Measurements from ENCODE around the gene RIPPLY1.

RIPPLY1 gene

DNA sequence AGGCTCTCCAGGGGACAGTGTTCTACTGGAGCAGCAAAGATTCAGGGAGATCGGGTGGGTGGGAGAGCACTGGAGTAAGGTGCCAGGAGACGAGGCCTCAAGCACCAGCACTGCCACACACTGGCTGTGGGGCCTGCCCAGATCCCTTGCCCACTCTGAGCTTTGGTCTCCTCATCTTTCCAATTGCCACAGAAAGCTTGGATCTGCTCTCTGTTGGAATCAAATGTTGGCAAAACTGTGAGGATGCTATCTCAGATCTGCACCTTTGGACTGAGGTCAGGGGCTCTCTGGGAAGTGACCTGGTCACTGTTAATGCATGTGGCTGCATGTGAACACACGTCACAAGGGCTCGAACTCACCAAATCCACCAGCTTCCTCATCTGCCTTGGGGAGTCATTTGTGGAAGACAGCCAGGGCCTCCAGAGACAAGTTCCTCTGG lies 1.3 kb downstream of the RIPPLY1 start:
- H3K36me3 ChIP-seq (ENCODE audit: insufficient read depth, low read length) = no peaks in the 10 kb centered on the region
- no peaks in the 10 kb centered on the region for H4K20me1 ChIP-seq (ENCODE audit: insufficient read depth, low read length)
- no peak overlapping the region for H3K4me2 ChIP-seq (ENCODE audit: insufficient read depth, low read length)
- H3K9me3 ChIP-seq (ENCODE audit: insufficient read depth, low read length, severe bottlenecking) = no peaks in the 10 kb centered on the region
- no peaks in the 10 kb centered on the region for H3K27me3 ChIP-seq (ENCODE audit: insufficient read depth, low read length, poor library complexity)
- H3K27ac ChIP-seq (ENCODE audit: low read length) = no peak overlapping the region
- no peak overlapping the region for H3K4me3 ChIP-seq (ENCODE audit: low read depth in 1 of 2, low read length in 2 of 2)
- H2AFZ ChIP-seq (ENCODE audit: low read depth, low read length) = no peak overlapping the region
- H3K9ac ChIP-seq (ENCODE audit: low read depth, low read length) = no peak overlapping the region
- ATAC-seq (ENCODE audit: insufficient read depth, low read depth) = no peak
- no peak for DNase-seq
- H3K4me1 ChIP-seq (ENCODE audit: insufficient read depth, low read length) = no peaks in the 10 kb centered on the region
- no peaks in the 10 kb centered on the region for H3K79me2 ChIP-seq (ENCODE audit: insufficient read depth, low read length)
- TF ChIP-seq, protein P1, sequence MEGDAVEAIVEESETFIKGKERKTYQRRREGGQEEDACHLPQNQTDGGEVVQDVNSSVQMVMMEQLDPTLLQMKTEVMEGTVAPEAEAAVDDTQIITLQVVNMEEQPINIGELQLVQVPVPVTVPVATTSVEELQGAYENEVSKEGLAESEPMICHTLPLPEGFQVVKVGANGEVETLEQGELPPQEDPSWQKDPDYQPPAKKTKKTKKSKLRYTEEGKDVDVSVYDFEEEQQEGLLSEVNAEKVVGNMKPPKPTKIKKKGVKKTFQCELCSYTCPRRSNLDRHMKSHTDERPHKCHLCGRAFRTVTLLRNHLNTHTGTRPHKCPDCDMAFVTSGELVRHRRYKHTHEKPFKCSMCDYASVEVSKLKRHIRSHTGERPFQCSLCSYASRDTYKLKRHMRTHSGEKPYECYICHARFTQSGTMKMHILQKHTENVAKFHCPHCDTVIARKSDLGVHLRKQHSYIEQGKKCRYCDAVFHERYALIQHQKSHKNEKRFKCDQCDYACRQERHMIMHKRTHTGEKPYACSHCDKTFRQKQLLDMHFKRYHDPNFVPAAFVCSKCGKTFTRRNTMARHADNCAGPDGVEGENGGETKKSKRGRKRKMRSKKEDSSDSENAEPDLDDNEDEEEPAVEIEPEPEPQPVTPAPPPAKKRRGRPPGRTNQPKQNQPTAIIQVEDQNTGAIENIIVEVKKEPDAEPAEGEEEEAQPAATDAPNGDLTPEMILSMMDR (IDR thresholded peaks at IDR 0.05; ENCODE audit: borderline replicate concordance, extremely low read depth, low read length, poor library complexity, severe bottlenecking) = no peak
- TF ChIP-seq EZH2 (IDR thresholded peaks at IDR 0.05; ENCODE audit: borderline replicate concordance, low read depth, low read length, severe bottlenecking) = no peak

DNA sequence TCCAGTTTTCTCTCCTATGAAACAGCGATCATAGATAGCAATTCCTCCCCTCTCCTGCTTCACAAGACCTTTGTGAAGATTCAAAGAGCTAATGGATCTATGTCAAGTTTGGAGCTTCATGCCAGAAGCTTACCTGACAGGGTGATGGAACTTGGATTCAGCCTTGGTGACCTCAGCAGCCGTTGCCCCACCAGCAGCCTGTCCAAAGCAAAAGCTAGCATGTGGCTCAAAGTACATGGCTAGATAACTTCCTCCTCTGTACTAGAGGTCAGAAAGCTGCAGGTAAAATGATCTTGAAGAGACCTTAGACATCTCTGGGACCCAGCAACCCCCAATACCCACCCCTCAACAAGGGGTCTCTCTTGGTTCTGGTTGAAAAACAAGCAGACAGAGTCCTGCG lies 1.8 kb downstream of the RIPPLY1 start:
- H3K36me3 ChIP-seq (ENCODE audit: insufficient read depth, low read length) = no peaks in the 10 kb centered on the region
- DNase-seq = no peak
- no peak for ATAC-seq (ENCODE audit: insufficient read depth, low read depth)
- no peaks in the 10 kb centered on the region for H3K27me3 ChIP-seq (ENCODE audit: insufficient read depth, low read length, poor library complexity)
- no peak overlapping the region for H3K4me3 ChIP-seq (ENCODE audit: low read depth in 1 of 2, low read length in 2 of 2)
- no peaks in the 10 kb centered on the region for H3K4me1 ChIP-seq (ENCODE audit: insufficient read depth, low read length)
- H3K79me2 ChIP-seq (ENCODE audit: insufficient read depth, low read length) = no peaks in the 10 kb centered on the region
- no peaks in the 10 kb centered on the region for H3K9me3 ChIP-seq (ENCODE audit: insufficient read depth, low read length, severe bottlenecking)
- no peak overlapping the region for H2AFZ ChIP-seq (ENCODE audit: low read depth, low read length)
- TF ChIP-seq, protein P1 (IDR thresholded peaks at IDR 0.05; ENCODE audit: borderline replicate concordance, extremely low read depth, low read length, poor library complexity, severe bottlenecking) = no peak
- no peak for TF ChIP-seq EZH2 (IDR thresholded peaks at IDR 0.05; ENCODE audit: borderline replicate concordance, low read depth, low read length, severe bottlenecking)
- H3K4me2 ChIP-seq (ENCODE audit: insufficient read depth, low read length) = no peak overlapping the region
- no peaks in the 10 kb centered on the region for H4K20me1 ChIP-seq (ENCODE audit: insufficient read depth, low read length)
- no peak overlapping the region for H3K9ac ChIP-seq (ENCODE audit: low read depth, low read length)
- no peak overlapping the region for H3K27ac ChIP-seq (ENCODE audit: low read length)

DNA sequence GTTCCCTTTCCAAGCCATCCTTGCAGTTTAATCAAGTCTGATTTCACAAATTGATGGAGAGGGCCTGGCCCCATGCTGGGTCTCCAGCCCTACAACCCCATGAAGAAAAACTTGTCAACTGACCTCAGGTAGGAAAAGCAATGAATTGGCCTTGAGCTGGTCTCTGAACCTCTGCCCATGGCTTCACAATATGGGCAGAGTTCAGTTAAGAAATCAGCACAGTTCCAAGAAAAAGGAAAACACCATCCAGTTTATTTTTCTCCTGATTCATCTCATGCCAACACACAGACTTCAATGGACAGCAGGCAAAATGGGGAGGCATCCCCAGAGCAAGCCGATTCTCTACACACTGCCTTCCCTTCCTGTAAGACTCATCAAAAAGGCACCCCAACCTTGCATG lies 3.3 kb downstream of the RIPPLY1 start:
- H3K4me1 ChIP-seq (ENCODE audit: insufficient read depth, low read length) = no peaks in the 10 kb centered on the region
- no peak overlapping the region for H3K27ac ChIP-seq (ENCODE audit: low read length)
- H3K36me3 ChIP-seq (ENCODE audit: insufficient read depth, low read length) = no peaks in the 10 kb centered on the region
- DNase-seq (no peak), ATAC-seq (ENCODE audit: insufficient read depth, low read depth) (no peak)
- no peaks in the 10 kb centered on the region for H3K9me3 ChIP-seq (ENCODE audit: insufficient read depth, low read length, severe bottlenecking)
- no peaks in the 10 kb centered on the region for H4K20me1 ChIP-seq (ENCODE audit: insufficient read depth, low read length)
- no peak overlapping the region for H3K9ac ChIP-seq (ENCODE audit: low read depth, low read length)
- H3K4me2 ChIP-seq (ENCODE audit: insufficient read depth, low read length) = no peak overlapping the region
- no peak overlapping the region for H3K4me3 ChIP-seq (ENCODE audit: low read depth in 1 of 2, low read length in 2 of 2)
- H2AFZ ChIP-seq (ENCODE audit: low read depth, low read length) = no peak overlapping the region
- no peaks in the 10 kb centered on the region for H3K79me2 ChIP-seq (ENCODE audit: insufficient read depth, low read length)
- H3K27me3 ChIP-seq (ENCODE audit: insufficient read depth, low read length, poor library complexity) = no peaks in the 10 kb centered on the region
- TF ChIP-seq, protein P1 (IDR thresholded peaks at IDR 0.05; ENCODE audit: borderline replicate concordance, extremely low read depth, low read length, poor library complexity, severe bottlenecking) = no peak
- TF ChIP-seq EZH2 (IDR thresholded peaks at IDR 0.05; ENCODE audit: borderline replicate concordance, low read depth, low read length, severe bottlenecking) = no peak

DNA sequence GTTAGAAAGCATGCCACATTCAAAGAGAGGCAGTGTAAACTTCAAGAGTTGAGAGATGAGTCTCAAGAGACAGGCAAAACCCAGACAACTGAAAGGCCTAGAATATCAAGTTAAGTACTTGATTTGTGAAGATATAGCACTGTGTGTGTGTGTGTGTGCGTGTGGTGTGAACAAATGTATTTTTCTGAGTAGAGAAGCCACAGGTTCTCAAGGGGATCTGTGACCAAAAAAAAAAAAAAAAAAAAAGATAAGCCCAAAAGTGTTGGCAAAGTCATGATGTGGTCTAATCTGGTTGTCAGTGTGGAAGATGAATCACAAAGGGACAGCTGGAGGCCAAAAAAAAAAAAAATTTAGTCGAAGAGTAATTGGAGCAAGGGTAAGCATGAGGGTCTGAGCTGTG lies 3.9 kb downstream of the RIPPLY1 start:
- no peak overlapping the region for H2AFZ ChIP-seq (ENCODE audit: low read depth, low read length)
- H3K9me3 ChIP-seq (ENCODE audit: insufficient read depth, low read length, severe bottlenecking) = no peaks in the 10 kb centered on the region
- H4K20me1 ChIP-seq (ENCODE audit: insufficient read depth, low read length) = no peaks in the 10 kb centered on the region
- ATAC-seq (ENCODE audit: insufficient read depth, low read depth) (no peak), DNase-seq (no peak)
- no peaks in the 10 kb centered on the region for H3K27me3 ChIP-seq (ENCODE audit: insufficient read depth, low read length, poor library complexity)
- H3K27ac ChIP-seq (ENCODE audit: low read length) = no peak overlapping the region
- no peaks in the 10 kb centered on the region for H3K36me3 ChIP-seq (ENCODE audit: insufficient read depth, low read length)
- TF ChIP-seq, protein P1 (IDR thresholded peaks at IDR 0.05; ENCODE audit: borderline replicate concordance, extremely low read depth, low read length, poor library complexity, severe bottlenecking) = no peak
- TF ChIP-seq EZH2 (IDR thresholded peaks at IDR 0.05; ENCODE audit: borderline replicate concordance, low read depth, low read length, severe bottlenecking) = no peak
- H3K4me2 ChIP-seq (ENCODE audit: insufficient read depth, low read length) = no peak overlapping the region
- H3K9ac ChIP-seq (ENCODE audit: low read depth, low read length) = no peak overlapping the region
- no peaks in the 10 kb centered on the region for H3K79me2 ChIP-seq (ENCODE audit: insufficient read depth, low read length)
- H3K4me3 ChIP-seq (ENCODE audit: low read depth in 1 of 2, low read length in 2 of 2) = no peak overlapping the region
- H3K4me1 ChIP-seq (ENCODE audit: insufficient read depth, low read length) = no peaks in the 10 kb centered on the region
